A549 (cell line): ENCODE measurements around the gene TTLL9. TPM values are rescaled to one million over a fixed set of nuclear protein-coding genes. Genes with fewer than 3 reads are reported as not detected.

Source experiments
- ATAC-seq, 2 experiments: fragments of 200-7000 bp in 1 of 2; fragments of >200 bp in 1 of 2; cut with Nextera tagmentation in 1 of 2; cut with Tn5 transposase in 1 of 2; 3 replicates each; pipeline versions ENCODE4 v1.8.0 to v1.9.1; 2018 to 2020; ENCODE audit warnings: mild to moderate bottlenecking in 1 of 2, moderate library complexity in 1 of 2
- CTCF ChIA-PET: fragments of 300-600 bp; sonication (Branson Sonifier 250); formaldehyde crosslinking; extraction: SDS; loops from one replicate; lab custom pipeline; 2021; ENCODE audit warnings: antibody characterized with exemption, inconsistent platforms; lab: Yijun Ruan, JAX
- POLR2A ChIA-PET: fragments of 350-600 bp; formaldehyde crosslinking; extraction: SDS; loops from one replicate; lab custom pipeline; 2021; ENCODE audit warnings: antibody characterized with exemption, inconsistent platforms; lab: Yijun Ruan, JAX
- DNase-seq, 2 experiments: peaks; one replicate each; pipeline versions ENCODE4 v3.0.0 to v3.0.0-alpha.2; 2011 to 2016; ENCODE audit warnings: low read depth in 1 of 2, low spot score in 1 of 2
- FAIRE-seq: peaks from 2 replicates; lab custom pipeline; 2011; peaks lifted over from hg19 to GRCh38; lab: Jason Lieb, UNC
- H3K27ac ChIP-seq, 2 experiments: fragments of >200 bp; sonication (Bioruptor Twin); formaldehyde crosslinking; 3 replicates each; pipeline ENCODE4 v1.5.1; 2016 to 2017
- H3K4me1 ChIP-seq: fragments of >200 bp; sonication (Bioruptor Twin); formaldehyde crosslinking; 3 replicates; pipeline ENCODE4 v1.6.1; 2016
- H3K4me2 ChIP-seq: fragments of >200 bp; sonication (Bioruptor Twin); formaldehyde crosslinking; 3 replicates; pipeline ENCODE4 v1.6.1; 2016
- H3K4me3 ChIP-seq: fragments of >200 bp; sonication (Bioruptor Twin); formaldehyde crosslinking; 3 replicates; pipeline ENCODE4 v1.5.1; 2016
- H3K9me3 ChIP-seq: fragments of >200 bp; sonication (Bioruptor Twin); formaldehyde crosslinking; 3 replicates; pipeline ENCODE4 v1.6.1; 2016
- ATOH8 ChIP-seq: fragments of 250-450 bp; sonication (Bioruptor Pico); IDR thresholded peaks from 2 replicates; pipeline ENCODE4 v1.5.0; 2020; ENCODE audit warnings: low read depth, mild to moderate bottlenecking, moderate library complexity
- BCL3 ChIP-seq: fragments of >200 bp; sonication (Bioruptor Twin); formaldehyde crosslinking; IDR thresholded peaks from 3 replicates; pipeline ENCODE4 v1.6.1; 2016
- BHLHE40 ChIP-seq: IDR thresholded peaks from 2 replicates; pipeline ENCODE4 v1.6.1; 2012; ENCODE audit warnings: low read depth, low read length, inconsistent platforms
- CEBPB ChIP-seq, 2 experiments: fragments of >200 bp in 1 of 2; sonication (Bioruptor Twin) in 1 of 2; formaldehyde crosslinking in 1 of 2; IDR thresholded peaks; 2 replicates each; pipeline ENCODE4 v1.6.1; 2012 to 2016
- CHD4 ChIP-seq: fragments of 200-600 bp; sonication (generic); IDR thresholded peaks from 2 replicates; pipeline ENCODE4 v1.6.1; 2016; ENCODE audit warnings: antibody characterized with exemption, mild to moderate bottlenecking, borderline replicate concordance
- EHMT2 ChIP-seq: fragments of 200-600 bp; sonication (generic); IDR thresholded peaks from 2 replicates; pipeline ENCODE4 v1.6.1; 2016; ENCODE audit warnings: antibody characterized with exemption, low read depth, mild to moderate bottlenecking, moderate library complexity
- EP300 ChIP-seq, 2 experiments: fragments of >200 bp; sonication (Bioruptor Twin); formaldehyde crosslinking; IDR thresholded peaks; 2 replicates in 1 of 2; 3 replicates in 1 of 2; pipeline ENCODE4 v1.6.1; 2016 to 2017
- FOSB ChIP-seq: fragments of 250-450 bp; sonication (Bioruptor Pico); IDR thresholded peaks from 2 replicates; pipeline ENCODE4 v1.5.0; 2020; ENCODE audit warnings: mild to moderate bottlenecking, moderate library complexity
- GATA3 ChIP-seq: IDR thresholded peaks from 2 replicates; pipeline ENCODE4 v1.6.1; 2012; ENCODE audit warnings: borderline replicate concordance
- HDAC2 ChIP-seq: fragments of 200-600 bp; sonication (generic); IDR thresholded peaks from 2 replicates; pipeline ENCODE4 v1.6.1; 2016
- HES2 ChIP-seq: fragments of >200 bp; sonication (Bioruptor Twin); formaldehyde crosslinking; IDR thresholded peaks from 2 replicates; pipeline ENCODE4 v1.6.1; 2016
- HOXB13 ChIP-seq: fragments of 250-450 bp; sonication (Bioruptor Pico); IDR thresholded peaks from 2 replicates; pipeline ENCODE4 v1.5.0; 2020; ENCODE audit warnings: low read depth, mild to moderate bottlenecking, moderate library complexity
- JUNB ChIP-seq: fragments of >200 bp; sonication (Bioruptor Twin); formaldehyde crosslinking; IDR thresholded peaks from 2 replicates; pipeline ENCODE4 v1.6.1; 2016
- KDM5A ChIP-seq: fragments of 200-600 bp; sonication (generic); IDR thresholded peaks from 2 replicates; pipeline ENCODE4 v1.6.1; 2016; ENCODE audit warnings: antibody characterized with exemption, mild to moderate bottlenecking
- MYC ChIP-seq: IDR thresholded peaks from 2 replicates; pipeline ENCODE4 v1.6.1; 2012; ENCODE audit warnings: mild to moderate bottlenecking, inconsistent platforms, low read length, improper control_type of control experiment, borderline replicate concordance
- NR3C1 ChIP-seq: fragments of >200 bp; sonication (Bioruptor Twin); formaldehyde crosslinking; IDR thresholded peaks from 3 replicates; pipeline ENCODE4 v1.6.1; 2017
- PBX3 ChIP-seq: IDR thresholded peaks from 2 replicates; pipeline ENCODE4 v1.6.1; 2012
- RARB ChIP-seq: fragments of 250-450 bp; sonication (Bioruptor Pico); IDR thresholded peaks from 2 replicates; pipeline ENCODE4 v1.8.0; 2021; ENCODE audit warnings: mild to moderate bottlenecking, moderate library complexity
- RCOR1 ChIP-seq: fragments of 150-350 bp; IDR thresholded peaks from 2 replicates; pipeline ENCODE4 v1.6.1; 2014; ENCODE audit warnings: antibody characterized with exemption, low read length, low read depth
- REST ChIP-seq: fragments of 200-600 bp; sonication (generic); IDR thresholded peaks from 2 replicates; pipeline ENCODE4 v1.6.1; 2016; ENCODE audit warnings: antibody characterized with exemption, mild to moderate bottlenecking, moderate library complexity
- RNF2 ChIP-seq: fragments of 200-600 bp; sonication (generic); IDR thresholded peaks from 2 replicates; pipeline ENCODE4 v1.6.1; 2016; ENCODE audit warnings: low read depth, mild to moderate bottlenecking, antibody characterized with exemption, moderate library complexity, borderline replicate concordance
- SMC3 ChIP-seq: fragments of >200 bp; sonication (Bioruptor Twin); formaldehyde crosslinking; IDR thresholded peaks from 3 replicates; pipeline ENCODE4 v1.6.1; 2018; ENCODE audit warnings: inconsistent platforms
- SREBF2 ChIP-seq: fragments of 450-650 bp; IDR thresholded peaks from 2 replicates; pipeline ENCODE4 v1.6.1; 2014; ENCODE audit warnings: mild to moderate bottlenecking, moderate library complexity
- TFCP2L1 ChIP-seq: fragments of 250-450 bp; sonication (Bioruptor Pico); IDR thresholded peaks from 2 replicates; pipeline ENCODE4 v1.5.0; 2021; ENCODE audit warnings: mild to moderate bottlenecking
- TP53 ChIP-seq: fragments of 250-450 bp; sonication (Bioruptor Pico); IDR thresholded peaks from 2 replicates; pipeline ENCODE4 v1.5.0; 2021; ENCODE audit warnings: mild to moderate bottlenecking, moderate library complexity
- USF2 ChIP-seq: fragments of 450-650 bp; IDR thresholded peaks from 2 replicates; pipeline ENCODE4 v1.6.1; 2014; ENCODE audit warnings: antibody characterized with exemption
- ZFP36 ChIP-seq: fragments of 450-650 bp; IDR thresholded peaks from 2 replicates; pipeline ENCODE4 v1.6.1; 2014; ENCODE audit warnings: borderline replicate concordance; ENCODE audit not compliant: partially characterized antibody
- ZSCAN20 ChIP-seq: fragments of 250-450 bp; sonication (Bioruptor Pico); IDR thresholded peaks from 2 replicates; pipeline ENCODE4 v1.8.0; 2022; ENCODE audit warnings: mild to moderate bottlenecking, moderate library complexity
- WGBS: methylation state at CpG from one replicate; pipeline ENCODE4 v1.1.6; 2017; ENCODE audit errors: missing lambda C conversion rate; 5-methylcytosine and 5-hydroxymethylcytosine counted together
- polyA plus RNA-seq, 4 experiments: library from polyadenylated mRNA; depleted of rRNA in 3 of 4; stranded (reverse); fragments of >200 nt; fragmentation: RNase III in 1 of 4; extraction: RNeasy Plus Mini Kit Qiagen cat#74134 plus additional on column Dnase treatment in 1 of 4; gene quantifications; 2 replicates in 3 of 4; 3 replicates in 1 of 4; pipeline ENCODE4 v1.2.3, GENCODE V29; 2011 to 2017

Gene TTLL9
- polyA plus RNA-seq, 2 of the 4 experiments (the other 2 are of a cell fraction): 0.06 to 0.15 TPM

- Histone ChIP-seq H3K4me1 (no peaks in the 10 kb centered on the region), H3K4me3 (no peak overlapping the region), H3K9me3 (no peaks in the 10 kb centered on the region), H3K4me2 (no peak overlapping the region), H3K27ac (no peak overlapping the region)
- 87% methylated on average over 5 of the region's 5 CpGs for WGBS
- ATAC-seq (no peak), DNase-seq (no peak), FAIRE-seq (no peak)
- ChIA-PET CTCF (interaction anchor here (0.8 to 2.2 kb wide), 2 partner anchors 13 to 55 kb away, joined by 3 to 7 read pairs; no protein-coding TSS in a partner anchor), POLR2A (no interaction called here)
- TF ChIP-seq TFCP2L1: no peak
- no peak for TF ChIP-seq RCOR1
- TF ChIP-seq CEBPB (IDR thresholded peaks at IDR 0.05): no peak
- TF ChIP-seq GATA3: no peak
- no peak for TF ChIP-seq NR3C1
- TF ChIP-seq BHLHE40: no peak
- no peak for TF ChIP-seq TP53 (CRISPR knock-in tag)
- TF ChIP-seq USF2: no peak
- no peak for TF ChIP-seq MYC
- TF ChIP-seq REST: no peak
- no peak for TF ChIP-seq SREBF2
- no peak for TF ChIP-seq JUNB
- no peak for TF ChIP-seq HES2
- TF ChIP-seq HDAC2: no peak
- no peak for TF ChIP-seq BCL3
- TF ChIP-seq PBX3: no peak
- TF ChIP-seq FOSB (CRISPR knock-in tag): no peak
- TF ChIP-seq SMC3: no peak
Measured at GRCh38 chr20:31908016-31908415, 37.6 kb downstream of the TTLL9 start.

GRCh38 chr20:31908424-31908823 is 38.0 kb downstream of the TTLL9 start:
- no peak overlapping the region for H3K4me3 ChIP-seq
- CTCF ChIA-PET: interaction anchor here (0.8 to 2.2 kb wide), 2 partner anchors 14 to 56 kb away, joined by 3 to 7 read pairs; no protein-coding TSS in a partner anchor
- no peaks in the 10 kb centered on the region for H3K4me1 ChIP-seq
- no peaks in the 10 kb centered on the region for H3K9me3 ChIP-seq
- no peak for FAIRE-seq
- WGBS: 79% methylated on average over 6 of the region's 11 CpGs
- no peak overlapping the region for H3K4me2 ChIP-seq
- no peak for ATAC-seq
- no peak for DNase-seq
- H3K27ac ChIP-seq: no peak overlapping the region
- TF ChIP-seq EP300 (IDR thresholded peaks at IDR 0.05) (no peak), RNF2 (no peak), CEBPB (IDR thresholded peaks at IDR 0.05) (no peak), ZSCAN20 (CRISPR knock-in tag) (no peak), KDM5A (no peak), RARB (CRISPR knock-in tag) (no peak), EHMT2 (no peak), FOSB (CRISPR knock-in tag) (no peak), GATA3 (no peak), SMC3 (no peak), RCOR1 (no peak), ATOH8 (CRISPR knock-in tag) (no peak), HOXB13 (CRISPR knock-in tag) (no peak), ZFP36 (no peak), PBX3 (no peak), CHD4 (no peak)
- TF ChIP-seq, all 56 proteins: peak for 0
- POLR2A ChIA-PET: no interaction called here
